ENCODE data around the gene UBE3C.
A peak's percentile ranks its signal among the peaks of the same experiment; 100 is the strongest.

UBE3C gene

DNA sequence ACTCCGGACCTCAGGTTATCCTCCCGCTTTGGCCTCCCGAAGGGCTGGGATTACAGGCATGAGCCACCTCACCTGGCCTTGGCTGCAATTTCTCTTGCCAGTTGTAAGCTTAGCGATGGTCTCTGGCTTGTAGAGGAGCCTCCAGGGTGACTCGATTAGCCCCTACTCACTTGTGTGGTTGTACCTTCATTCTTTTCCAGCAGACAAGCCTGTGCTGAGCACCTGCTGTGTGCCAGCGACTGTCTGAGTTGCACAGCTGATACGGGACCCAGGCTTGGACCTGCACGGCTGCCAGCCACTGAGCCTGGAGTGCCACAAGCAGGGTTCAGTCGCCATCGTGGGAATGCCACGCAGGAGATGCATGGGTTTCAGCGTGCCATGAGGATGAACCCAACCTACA, 156.0 kb downstream of the UBE3C start:
- no peak for DNase-seq (ENCODE audit: low spot score)
- H3K4ac ChIP-seq (ENCODE audit: low read length), result no peak overlapping the region
- peaks cover 0 to 4% of the 10 kb centered on the region in 2 donors for H3K36me3 ChIP-seq (replicated peaks in 1 of 2; ENCODE audit: control insufficient read depth in 2 of 2, insufficient read depth in 2 of 2, low read length in 2 of 2)
- no peak overlapping the region for H2AFZ ChIP-seq (ENCODE audit: low read length)
- no peak overlapping the region for H3K23ac ChIP-seq (ENCODE audit: low read depth, low read length, poor library complexity)
- no peak overlapping the region for H2BK12ac ChIP-seq (ENCODE audit: low read length)
- no peak overlapping the region for H4K91ac ChIP-seq (ENCODE audit: low read depth, low read length, poor library complexity)
- H3K18ac ChIP-seq (ENCODE audit: low read length), result peak overlapping the region; percentile 70
- no CpG with 5 or more reads among the region's 12 CpGs for WGBS, 2 donors (ENCODE audit: extremely low coverage in 2 of 2, insufficient read length in 2 of 2, insufficient replicate concordance in 1 of 2)
- peaks cover 0 to 6% (median 0%) of the 10 kb centered on the region in 3 experiments for H3K27me3 ChIP-seq (ENCODE audit: control insufficient read depth in 3 of 3, insufficient read depth in 3 of 3, low read depth in 1 of 3, low read length in 3 of 3)
- no peaks in the 10 kb centered on the region for H3K79me1 ChIP-seq (ENCODE audit: low read depth, low read length)
- H3K4me1 ChIP-seq (ENCODE audit: control insufficient read depth in 2 of 2, insufficient read depth in 1 of 2, low read depth in 1 of 2, low read length in 2 of 2), result peaks cover 0 to 5% of the 10 kb centered on the region in 2 donors
- H3K4me2 ChIP-seq (ENCODE audit: insufficient read depth, low read length, poor library complexity, severe bottlenecking), result no peak overlapping the region
- peak overlapping the region; percentile 29 for H4K8ac ChIP-seq (ENCODE audit: low read depth, low read length)
- H2BK120ac ChIP-seq (ENCODE audit: low read depth, low read length), result no peak overlapping the region
- no peak overlapping the region for H3K14ac ChIP-seq (ENCODE audit: low read length)
- H3K9ac ChIP-seq (ENCODE audit: low read depth, low read length, poor library complexity), result no peak overlapping the region
- no peak overlapping the region for H2BK5ac ChIP-seq (ENCODE audit: low read length)
- no peak overlapping the region for H2AK5ac ChIP-seq (ENCODE audit: low read depth, low read length)
- peak overlapping the region; percentile 38 for H2BK15ac ChIP-seq (ENCODE audit: low read length)
- no peak overlapping the region for H3K4me3 ChIP-seq (ENCODE audit: low read length in 2 of 2)
- no peak overlapping the region for H3K27ac ChIP-seq (replicated peaks; ENCODE audit: low read length)
- peaks cover 0 to 9% of the 10 kb centered on the region in 2 donors for H3K9me3 ChIP-seq (replicated peaks in 1 of 2; ENCODE audit: control insufficient read depth in 2 of 2, insufficient read depth in 1 of 2, low read depth in 1 of 2, low read length in 2 of 2)

- H4K8ac ChIP-seq (ENCODE audit: low read depth, low read length), result no peak overlapping the region
- no peak overlapping the region for H2BK12ac ChIP-seq (ENCODE audit: low read length)
- H3K18ac ChIP-seq (ENCODE audit: low read length), result no peak overlapping the region
- no peak overlapping the region for H2AK5ac ChIP-seq (ENCODE audit: low read depth, low read length)
- no CpG with 5 or more reads among the region's 12 CpGs for WGBS, 2 donors (ENCODE audit: extremely low coverage in 2 of 2, insufficient read length in 2 of 2, insufficient replicate concordance in 1 of 2)
- no peak overlapping the region for H2BK5ac ChIP-seq (ENCODE audit: low read length)
- no peak overlapping the region for H2AFZ ChIP-seq (ENCODE audit: low read length)
- peaks cover 0 to 5% of the 10 kb centered on the region in 2 donors for H3K4me1 ChIP-seq (ENCODE audit: control insufficient read depth in 2 of 2, insufficient read depth in 1 of 2, low read depth in 1 of 2, low read length in 2 of 2)
- DNase-seq (ENCODE audit: low spot score), result no peak
- peaks cover 0 to 4% of the 10 kb centered on the region in 2 donors for H3K36me3 ChIP-seq (replicated peaks in 1 of 2; ENCODE audit: control insufficient read depth in 2 of 2, insufficient read depth in 2 of 2, low read length in 2 of 2)
- peaks cover 0 to 6% (median 0%) of the 10 kb centered on the region in 3 experiments for H3K27me3 ChIP-seq (ENCODE audit: control insufficient read depth in 3 of 3, insufficient read depth in 3 of 3, low read depth in 1 of 3, low read length in 3 of 3)
- no peak overlapping the region for H3K4me3 ChIP-seq (ENCODE audit: low read length in 2 of 2)
- H3K9ac ChIP-seq (ENCODE audit: low read depth, low read length, poor library complexity), result no peak overlapping the region
- H3K9me3 ChIP-seq (replicated peaks in 1 of 2; ENCODE audit: control insufficient read depth in 2 of 2, insufficient read depth in 1 of 2, low read depth in 1 of 2, low read length in 2 of 2), result peaks cover 0 to 9% of the 10 kb centered on the region in 2 donors
- H3K4ac ChIP-seq (ENCODE audit: low read length), result no peak overlapping the region
- peak overlapping the region; percentile 38 for H2BK15ac ChIP-seq (ENCODE audit: low read length)
- H3K27ac ChIP-seq (replicated peaks; ENCODE audit: low read length), result no peak overlapping the region
- H2BK120ac ChIP-seq (ENCODE audit: low read depth, low read length), result no peak overlapping the region
- no peaks in the 10 kb centered on the region for H3K79me1 ChIP-seq (ENCODE audit: low read depth, low read length)
- H4K91ac ChIP-seq (ENCODE audit: low read depth, low read length, poor library complexity), result no peak overlapping the region
- no peak overlapping the region for H3K23ac ChIP-seq (ENCODE audit: low read depth, low read length, poor library complexity)
- H3K14ac ChIP-seq (ENCODE audit: low read length), result no peak overlapping the region
- H3K4me2 ChIP-seq (ENCODE audit: insufficient read depth, low read length, poor library complexity, severe bottlenecking), result peak overlapping the region; percentile 18
Measured at GRCh38 chr7:157295338-157295737, 156.6 kb downstream of the UBE3C start.

GRCh38 chr7:157297185-157297584, 158.5 kb downstream of the UBE3C start:
- Histone ChIP-seq H2BK12ac (ENCODE audit: low read length) (no peak overlapping the region), H2BK15ac (ENCODE audit: low read length) (no peak overlapping the region), H2AFZ (ENCODE audit: low read length) (no peak overlapping the region), H3K27ac (replicated peaks; ENCODE audit: low read length) (no peak overlapping the region), H4K8ac (ENCODE audit: low read depth, low read length) (no peak overlapping the region), H3K4me1 (ENCODE audit: control insufficient read depth in 2 of 2, insufficient read depth in 1 of 2, low read depth in 1 of 2, low read length in 2 of 2) (peaks cover 0 to 5% of the 10 kb centered on the region in 2 donors), H3K4me2 (ENCODE audit: insufficient read depth, low read length, poor library complexity, severe bottlenecking) (no peak overlapping the region), H3K23ac (ENCODE audit: low read depth, low read length, poor library complexity) (no peak overlapping the region), H2BK5ac (ENCODE audit: low read length) (no peak overlapping the region), H4K91ac (ENCODE audit: low read depth, low read length, poor library complexity) (no peak overlapping the region), H2AK5ac (ENCODE audit: low read depth, low read length) (no peak overlapping the region), H3K9me3 (replicated peaks in 1 of 2; ENCODE audit: control insufficient read depth in 2 of 2, insufficient read depth in 1 of 2, low read depth in 1 of 2, low read length in 2 of 2) (peaks cover 0 to 9% of the 10 kb centered on the region in 2 donors), H3K14ac (ENCODE audit: low read length) (no peak overlapping the region), H3K18ac (ENCODE audit: low read length) (no peak overlapping the region), H2BK120ac (ENCODE audit: low read depth, low read length) (no peak overlapping the region), H3K27me3 (ENCODE audit: control insufficient read depth in 3 of 3, insufficient read depth in 3 of 3, low read depth in 1 of 3, low read length in 3 of 3) (peaks cover 0 to 6% (median 0%) of the 10 kb centered on the region in 3 experiments), H3K4ac (ENCODE audit: low read length) (no peak overlapping the region), H3K79me1 (ENCODE audit: low read depth, low read length) (no peaks in the 10 kb centered on the region), H3K9ac (ENCODE audit: low read depth, low read length, poor library complexity) (no peak overlapping the region), H3K4me3 (ENCODE audit: low read length in 2 of 2) (no peak overlapping the region), H3K36me3 (replicated peaks in 1 of 2; ENCODE audit: control insufficient read depth in 2 of 2, insufficient read depth in 2 of 2, low read length in 2 of 2) (peaks cover 0 to 4% of the 10 kb centered on the region in 2 donors)
- WGBS, 2 donors (ENCODE audit: extremely low coverage in 2 of 2, insufficient read length in 2 of 2, insufficient replicate concordance in 1 of 2), result no CpG with 5 or more reads among the region's 13 CpGs
- DNase-seq (ENCODE audit: low spot score), result no peak

DNA sequence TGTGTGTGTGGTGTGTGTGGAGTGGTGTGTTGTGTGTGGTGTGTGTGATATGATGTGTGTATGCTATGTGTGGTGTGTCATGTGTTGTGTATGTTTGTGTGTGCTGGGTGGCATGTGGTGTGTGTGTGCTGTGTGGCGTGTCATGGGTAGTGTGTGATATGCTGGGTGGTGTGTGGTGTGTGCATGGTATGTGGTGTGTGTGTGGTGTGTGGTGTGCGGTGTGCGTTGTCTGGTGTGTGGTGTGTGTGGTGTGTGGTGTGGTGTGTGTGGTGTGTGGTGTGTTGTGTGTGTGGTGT, 160.5 kb downstream of the UBE3C start:
- no peak for DNase-seq (ENCODE audit: low spot score)
- Histone ChIP-seq H3K27me3 (ENCODE audit: control insufficient read depth in 3 of 3, insufficient read depth in 3 of 3, low read depth in 1 of 3, low read length in 3 of 3) (peaks cover 0 to 6% (median 0%) of the 10 kb centered on the region in 3 experiments), H3K14ac (ENCODE audit: low read length) (peak overlapping the region; percentile 28), H2BK120ac (ENCODE audit: low read depth, low read length) (no peak overlapping the region), H2AFZ (ENCODE audit: low read length) (no peak overlapping the region), H3K4me2 (ENCODE audit: insufficient read depth, low read length, poor library complexity, severe bottlenecking) (no peak overlapping the region), H4K91ac (ENCODE audit: low read depth, low read length, poor library complexity) (peak overlapping the region; percentile 86), H3K4ac (ENCODE audit: low read length) (peak overlapping the region; percentile 8), H3K4me3 (ENCODE audit: low read length in 2 of 2) (peak overlapping the region in 1 of 2 donors; percentile 72), H2BK5ac (ENCODE audit: low read length) (peak overlapping the region; percentile 71), H3K9ac (ENCODE audit: low read depth, low read length, poor library complexity) (peak overlapping the region; percentile 88), H3K23ac (ENCODE audit: low read depth, low read length, poor library complexity) (peak overlapping the region; percentile 94), H3K9me3 (replicated peaks in 1 of 2; ENCODE audit: control insufficient read depth in 2 of 2, insufficient read depth in 1 of 2, low read depth in 1 of 2, low read length in 2 of 2) (peaks cover 0 to 9% of the 10 kb centered on the region in 2 donors), H2BK12ac (ENCODE audit: low read length) (peak overlapping the region; percentile 92), H4K8ac (ENCODE audit: low read depth, low read length) (peak overlapping the region; percentile 98), H2AK5ac (ENCODE audit: low read depth, low read length) (no peak overlapping the region), H3K36me3 (replicated peaks in 1 of 2; ENCODE audit: control insufficient read depth in 2 of 2, insufficient read depth in 2 of 2, low read length in 2 of 2) (peaks cover 0 to 4% of the 10 kb centered on the region in 2 donors), H3K27ac (replicated peaks; ENCODE audit: low read length) (no peak overlapping the region), H3K18ac (ENCODE audit: low read length) (peak overlapping the region; percentile 35), H2BK15ac (ENCODE audit: low read length) (peak overlapping the region; percentile 27), H3K4me1 (ENCODE audit: control insufficient read depth in 2 of 2, insufficient read depth in 1 of 2, low read depth in 1 of 2, low read length in 2 of 2) (peaks cover 0 to 5% of the 10 kb centered on the region in 2 donors), H3K79me1 (ENCODE audit: low read depth, low read length) (no peaks in the 10 kb centered on the region)
- WGBS, 2 donors (ENCODE audit: extremely low coverage in 2 of 2, insufficient read length in 2 of 2, insufficient replicate concordance in 1 of 2), result no CpG with 5 or more reads among the region's 3 CpGs
